Natural killer cell (primary cell): Measurements from ENCODE around the gene TMX3. TPM values are rescaled to one million over a fixed set of nuclear protein-coding genes. Genes with fewer than 3 reads are reported as not detected.

ENCODE experiments used
- ATAC-seq, 3 donors: fragments of 150-1000 bp in 2 of 3; fragments of 200-7000 bp in 1 of 3; cut with Tn5 transposase; 1 replicate in 1 of 3; 2 replicates in 2 of 3; pipeline ENCODE4 v1.10.0; 2021; ENCODE audit warnings: mild to moderate bottlenecking in 2 of 3, moderate library complexity in 2 of 3
- DNase-seq, 2 donors: peaks; one replicate each; pipeline versions ENCODE4 v3.0.0 to v3.0.0-alpha.2; 2013 to 2021; ENCODE audit warnings: mixed read lengths in 1 of 2
- H3K27ac ChIP-seq: one replicate; pipeline ENCODE4 v1.5.1; 2013; ENCODE audit warnings: mild to moderate bottlenecking, low read length
- H3K27me3 ChIP-seq: one replicate; pipeline ENCODE4 v1.6.1; 2013; ENCODE audit warnings: low read length; ENCODE audit not compliant: control insufficient read depth, insufficient read depth
- H3K36me3 ChIP-seq: one replicate; pipeline ENCODE4 v1.6.1; 2013; ENCODE audit warnings: low read length; ENCODE audit not compliant: control insufficient read depth, insufficient read depth
- H3K4me1 ChIP-seq: one replicate; pipeline ENCODE4 v1.6.1; 2013; ENCODE audit warnings: low read length; ENCODE audit not compliant: control insufficient read depth, insufficient read depth
- H3K4me3 ChIP-seq: one replicate; pipeline ENCODE4 v1.5.1; 2013; ENCODE audit warnings: low read length
- H3K9me3 ChIP-seq: one replicate; pipeline ENCODE4 v1.6.1; 2013; ENCODE audit warnings: low read length; ENCODE audit not compliant: control insufficient read depth, insufficient read depth
- H3K27ac Mint-ChIP-seq, 2 donors: one replicate each; pipeline ENCODE4 v1.8.0; 2022; ENCODE audit warnings: mild to moderate bottlenecking in 2 of 2, mixed read lengths in 2 of 2, moderate library complexity in 1 of 2
- H3K27me3 Mint-ChIP-seq, 2 donors: one replicate each; pipeline ENCODE4 v1.8.0; 2022; ENCODE audit warnings: low read depth in 2 of 2, mixed read lengths in 2 of 2
- H3K36me3 Mint-ChIP-seq: one replicate; pipeline ENCODE4 v1.8.0; 2022; ENCODE audit warnings: mixed read lengths
- H3K4me1 Mint-ChIP-seq, 2 donors: one replicate each; pipeline ENCODE4 v1.8.0; 2022; ENCODE audit warnings: mixed read lengths in 2 of 2
- H3K4me3 Mint-ChIP-seq: one replicate; pipeline ENCODE4 v1.8.0; 2022; ENCODE audit warnings: mild to moderate bottlenecking, moderate library complexity, mixed read lengths
- H3K9me3 Mint-ChIP-seq, 2 donors: one replicate each; pipeline ENCODE4 v1.8.0; 2022; ENCODE audit warnings: mixed read lengths in 2 of 2
- CTCF ChIP-seq: fragments of 200-600 bp; IDR thresholded peaks from one replicate; pipeline ENCODE4 v1.8.0; 2022; ENCODE audit warnings: antibody characterized with exemption
- WGBS: methylation state at CpG from one replicate; pipeline ENCODE4 v1.1.7; 2013; ENCODE audit warnings: missing lambda C conversion rate; ENCODE audit not compliant: insufficient coverage; 5-methylcytosine and 5-hydroxymethylcytosine counted together
- intact Hi-C: fragments of 100-400 bp; cut with micrococcal nuclease; formaldehyde crosslinking; loops from one replicate; pipeline ENCODE4 v1.14.2; 2022
- total RNA-seq, 4 donors: library from RNA; stranded (reverse); fragments of 120-200 nt in 1 of 4; gene quantifications; one replicate each; pipeline versions ENCODE4 v1.2.3 to v1.2.4, GENCODE V29; 2013 to 2022

TMX3 gene
- total RNA-seq, 3 donors from 2014 or later (not counting 1 experiment from before 2014, with no cell fraction given): 60.2 to 63.9 (median 62.0) TPM

- Mint-ChIP-seq H3K4me3 (peak overlapping the region; percentile 91), H3K36me3 (no peaks in the 10 kb centered on the region), H3K27me3 (no peaks in the 10 kb centered on the region), H3K9me3 (no peaks in the 10 kb centered on the region), H3K4me1 (peaks cover 22 to 31% of the 10 kb centered on the region in 2 donors), H3K27ac (peak overlapping the region; percentile 88 to 96)
- no peaks in the 10 kb centered on the region for H3K27me3 ChIP-seq
- no peaks in the 10 kb centered on the region for H3K9me3 ChIP-seq
- 18% methylated on average over 8 of the region's 8 CpGs for WGBS
- H3K4me1 ChIP-seq: peaks cover 4% of the 10 kb centered on the region
- DNase-seq: peak in 1 of 2 donors; percentile 56
- intact Hi-C loops: no loop called here
- peak; percentile 70 to 85 (median 81) for ATAC-seq
- no peaks in the 10 kb centered on the region for H3K36me3 ChIP-seq
- no peak for TF ChIP-seq CTCF
- H3K4me3 ChIP-seq: peak overlapping the region; percentile 28
- H3K27ac ChIP-seq: peak overlapping the region; percentile 72
Observed at GRCh38 chr18:68721681-68722583, 7.0 kb upstream of the TMX3 start.

GRCh38 chr18:68714366-68714711 lies 569 bp downstream of the TMX3 start:
- no peak for DNase-seq
- peaks cover 29 to 37% of the 10 kb centered on the region in 2 donors for H3K4me1 Mint-ChIP-seq
- intact Hi-C loops: loop anchor here (10.0 kb wide), 1 partner anchor 1230 kb away; the partner anchor contains the start of gene CD226

GRCh38 chr18:68713796-68714195 lies 1.1 kb downstream of the TMX3 start:
- H3K27me3 Mint-ChIP-seq: no peaks in the 10 kb centered on the region
- peaks cover under 1% of the 10 kb centered on the region for H3K36me3 Mint-ChIP-seq
- peak overlapping the region; percentile 97 for H3K4me3 Mint-ChIP-seq
- Histone ChIP-seq H3K9me3 (no peaks in the 10 kb centered on the region), H3K36me3 (peaks cover 36% of the 10 kb centered on the region), H3K4me1 (peaks cover 4% of the 10 kb centered on the region), H3K4me3 (peak overlapping the region; percentile 60), H3K27me3 (no peaks in the 10 kb centered on the region), H3K27ac (no peak overlapping the region)
- H3K9me3 Mint-ChIP-seq: no peaks in the 10 kb centered on the region
- TF ChIP-seq CTCF: no peak
- H3K4me1 Mint-ChIP-seq: peaks cover 32 to 38% of the 10 kb centered on the region in 2 donors
- ATAC-seq: no peak
- peak overlapping the region; percentile 85 to 91 for H3K27ac Mint-ChIP-seq
- DNase-seq: no peak
- WGBS: 23% methylated on average over 5 of the region's 6 CpGs
- intact Hi-C loops: loop anchor here (10.0 kb wide), 1 partner anchor 1231 kb away; the partner anchor contains the start of gene CD226

More at GRCh38 chr18:68714366-68714711, 569 bp downstream of the TMX3 start:
- peaks cover 31% of the 10 kb centered on the region for H3K36me3 ChIP-seq
- H3K27me3 Mint-ChIP-seq: no peaks in the 10 kb centered on the region
- H3K27ac ChIP-seq: peak overlapping the region; percentile 27
- H3K4me3 ChIP-seq: peak overlapping the region; percentile 60
- peak overlapping the region; percentile 85 to 91 for H3K27ac Mint-ChIP-seq
- peak overlapping the region; percentile 97 for H3K4me3 Mint-ChIP-seq
- peak; percentile 2 to 11 (median 8) for ATAC-seq
- TF ChIP-seq CTCF: no peak
- H3K9me3 Mint-ChIP-seq: no peaks in the 10 kb centered on the region
- peaks cover 4% of the 10 kb centered on the region for H3K4me1 ChIP-seq
- H3K9me3 ChIP-seq: no peaks in the 10 kb centered on the region
- no peaks in the 10 kb centered on the region for H3K36me3 Mint-ChIP-seq
- under 1% methylated on average over 14 of the region's 14 CpGs for WGBS
- no peaks in the 10 kb centered on the region for H3K27me3 ChIP-seq
